ENCODE results near the gene GPR37. TPM values are rescaled to one million over a fixed set of nuclear protein-coding genes. Genes with fewer than 3 reads are reported as not detected.
A peak's percentile ranks its signal among the peaks of the same experiment; 100 is the strongest.

GPR37 gene
- total RNA-seq, 1 experiment from 2014 or later, result 0.30 TPM

- no peak overlapping the region for H3K27ac ChIP-seq
- no peaks in the 10 kb centered on the region for H3K27me3 ChIP-seq
- no peak overlapping the region for H3K4me3 ChIP-seq
- no peaks in the 10 kb centered on the region for H3K4me1 ChIP-seq
- H3K36me3 ChIP-seq, result no peaks in the 10 kb centered on the region
- no peak for DNase-seq
- H3K9me3 ChIP-seq (replicated peaks), result no peaks in the 10 kb centered on the region
Measured at GRCh38 chr7:124724507-124725192, 40.9 kb downstream of the GPR37 start.

GRCh38 chr7:124724079-124724478 is 41.5 kb downstream of the GPR37 start:
- Histone ChIP-seq H3K9me3 (replicated peaks) (no peaks in the 10 kb centered on the region), H3K27ac (no peak overlapping the region), H3K4me1 (no peaks in the 10 kb centered on the region), H3K4me3 (no peak overlapping the region), H3K36me3 (no peaks in the 10 kb centered on the region), H3K27me3 (no peaks in the 10 kb centered on the region)
- DNase-seq, result no peak

DNA sequence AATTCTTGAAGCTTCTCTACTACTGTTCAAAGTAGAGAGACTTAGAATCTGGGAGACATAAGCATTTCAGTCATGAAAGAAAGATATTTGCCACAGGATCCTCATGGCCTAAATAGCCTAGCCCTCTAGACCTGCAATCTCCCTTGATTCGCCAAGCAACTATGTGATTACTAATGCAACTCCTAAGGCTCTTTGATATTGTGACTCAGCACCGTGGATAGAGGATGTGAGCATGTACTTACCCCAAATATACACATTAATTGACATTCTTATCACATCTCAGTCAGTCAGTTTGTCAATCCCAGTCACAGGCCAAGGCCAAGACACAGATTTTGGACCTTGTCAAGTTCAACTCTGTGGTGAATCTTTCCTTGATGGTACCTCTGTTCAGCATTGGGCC is 42.6 kb downstream of the GPR37 start:
- H3K9me3 ChIP-seq (replicated peaks), result no peaks in the 10 kb centered on the region
- H3K4me1 ChIP-seq, result no peaks in the 10 kb centered on the region
- DNase-seq, result no peak
- H3K27ac ChIP-seq, result no peak overlapping the region
- H3K27me3 ChIP-seq, result no peaks in the 10 kb centered on the region
- H3K36me3 ChIP-seq, result no peaks in the 10 kb centered on the region
- no peak overlapping the region for H3K4me3 ChIP-seq

- H3K27me3 ChIP-seq, result no peaks in the 10 kb centered on the region
- no peaks in the 10 kb centered on the region for H3K4me1 ChIP-seq
- no peaks in the 10 kb centered on the region for H3K9me3 ChIP-seq (replicated peaks)
- no peak overlapping the region for H3K27ac ChIP-seq
- no peaks in the 10 kb centered on the region for H3K36me3 ChIP-seq
- H3K4me3 ChIP-seq, result no peak overlapping the region
- DNase-seq, result no peak
Measured at GRCh38 chr7:124722292-124722691, 43.3 kb downstream of the GPR37 start.

- no peak for DNase-seq
Measured at GRCh38 chr7:124720195-124720594, 45.4 kb downstream of the GPR37 start.

GRCh38 chr7:124718032-124718766 is 47.4 kb downstream of the GPR37 start:
- no peak overlapping the region for H3K4me3 ChIP-seq
- no peaks in the 10 kb centered on the region for H3K4me1 ChIP-seq
- no peaks in the 10 kb centered on the region for H3K27me3 ChIP-seq
- no peaks in the 10 kb centered on the region for H3K36me3 ChIP-seq
- no peak for DNase-seq
- no peak overlapping the region for H3K27ac ChIP-seq
- H3K9me3 ChIP-seq (replicated peaks), result no peaks in the 10 kb centered on the region

More at GRCh38 chr7:124720195-124720594, 45.4 kb downstream of the GPR37 start:
- H3K9me3 ChIP-seq (replicated peaks), result no peaks in the 10 kb centered on the region
- H3K4me3 ChIP-seq, result no peak overlapping the region
- no peaks in the 10 kb centered on the region for H3K4me1 ChIP-seq
- H3K27me3 ChIP-seq, result no peaks in the 10 kb centered on the region
- H3K27ac ChIP-seq, result no peak overlapping the region
- H3K36me3 ChIP-seq, result no peaks in the 10 kb centered on the region

- no peak overlapping the region for H3K27ac ChIP-seq
- no peak for DNase-seq
- H3K9me3 ChIP-seq (replicated peaks), result no peaks in the 10 kb centered on the region
- no peaks in the 10 kb centered on the region for H3K4me1 ChIP-seq
- H3K36me3 ChIP-seq, result no peaks in the 10 kb centered on the region
- no peaks in the 10 kb centered on the region for H3K27me3 ChIP-seq
- H3K4me3 ChIP-seq, result no peak overlapping the region
Measured at GRCh38 chr7:124716894-124717293, 48.7 kb downstream of the GPR37 start.

DNA sequence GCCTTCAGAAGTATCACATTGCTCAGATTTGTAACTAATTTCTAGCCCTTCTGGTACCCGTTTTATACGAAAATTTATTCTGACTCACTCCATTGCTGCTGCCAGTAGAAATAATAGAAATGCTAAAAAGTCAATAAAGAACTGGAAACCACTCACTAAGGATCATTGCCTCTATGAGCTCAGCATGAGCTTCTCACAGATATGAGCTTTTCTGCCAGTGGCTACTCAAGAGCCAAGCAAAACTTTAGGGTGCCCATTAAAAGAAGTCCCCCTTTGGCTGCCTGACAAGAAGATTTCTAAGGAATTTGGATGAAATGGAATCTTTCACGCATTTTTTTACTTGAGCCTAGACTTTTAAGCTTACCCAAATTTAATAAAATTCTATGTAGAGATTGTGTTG is 52.5 kb downstream of the GPR37 start:
- no peak for DNase-seq

GRCh38 chr7:124712017-124712416 is 53.6 kb downstream of the GPR37 start:
- no peaks in the 10 kb centered on the region for H3K36me3 ChIP-seq
- no peaks in the 10 kb centered on the region for H3K4me1 ChIP-seq
- peaks cover 7% of the 10 kb centered on the region; the same call in 1 of the 2 replicates for H3K9me3 ChIP-seq (replicated peaks)
- H3K4me3 ChIP-seq, result no peak overlapping the region
- no peak overlapping the region for H3K27ac ChIP-seq
- H3K27me3 ChIP-seq, result no peaks in the 10 kb centered on the region
- no peak for DNase-seq

More for the DNA sequence above, 52.5 kb downstream of the GPR37 start:
- H3K27me3 ChIP-seq, result no peaks in the 10 kb centered on the region
- H3K4me3 ChIP-seq, result no peak overlapping the region
- H3K4me1 ChIP-seq, result no peaks in the 10 kb centered on the region
- H3K9me3 ChIP-seq (replicated peaks), result no peaks in the 10 kb centered on the region
- H3K27ac ChIP-seq, result no peak overlapping the region
- no peaks in the 10 kb centered on the region for H3K36me3 ChIP-seq

GRCh38 chr7:124702385-124702784 is 63.2 kb downstream of the GPR37 start:
- H3K27ac ChIP-seq, result no peak overlapping the region
- peaks cover 4% of the 10 kb centered on the region; the same call in 1 of the 2 replicates for H3K9me3 ChIP-seq (replicated peaks)
- no peaks in the 10 kb centered on the region for H3K36me3 ChIP-seq
- no peak for DNase-seq
- H3K4me1 ChIP-seq, result no peaks in the 10 kb centered on the region
- no peak overlapping the region for H3K4me3 ChIP-seq
- H3K27me3 ChIP-seq, result no peaks in the 10 kb centered on the region

DNA sequence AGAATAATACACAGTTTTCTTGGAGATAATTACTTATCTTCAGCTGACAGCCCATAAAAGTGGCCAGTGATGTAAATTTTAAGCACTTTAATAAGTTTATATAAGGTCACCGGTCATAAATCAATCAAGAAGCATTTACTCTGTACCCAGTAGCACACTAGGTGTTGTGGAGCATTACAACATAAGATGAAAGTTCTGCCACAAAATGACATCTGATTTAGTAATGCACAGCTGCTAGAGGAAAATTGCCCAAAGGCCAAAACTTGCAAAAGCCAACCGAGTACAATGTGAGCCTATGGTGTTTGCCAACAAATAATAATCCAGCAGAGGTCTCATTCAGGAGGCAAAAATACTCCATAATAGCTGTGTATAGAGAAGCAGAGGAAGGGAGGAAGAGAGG is 63.6 kb downstream of the GPR37 start:
- Histone ChIP-seq H3K36me3 (no peaks in the 10 kb centered on the region), H3K9me3 (replicated peaks) (no peaks in the 10 kb centered on the region), H3K27ac (no peak overlapping the region), H3K27me3 (no peaks in the 10 kb centered on the region), H3K4me1 (no peaks in the 10 kb centered on the region), H3K4me3 (no peak overlapping the region)
- peak in 1 of 2 experiments; percentile 29 for DNase-seq

- Histone ChIP-seq H3K27ac (no peak overlapping the region), H3K36me3 (no peaks in the 10 kb centered on the region), H3K4me1 (no peaks in the 10 kb centered on the region), H3K4me3 (no peak overlapping the region), H3K27me3 (no peaks in the 10 kb centered on the region), H3K9me3 (replicated peaks) (no peaks in the 10 kb centered on the region)
- DNase-seq, result no peak
Measured at GRCh38 chr7:124700655-124701054, 64.9 kb downstream of the GPR37 start.

GRCh38 chr7:124698964-124699363 is 66.6 kb downstream of the GPR37 start:
- Histone ChIP-seq H3K4me3 (no peak overlapping the region), H3K27me3 (no peaks in the 10 kb centered on the region), H3K27ac (no peak overlapping the region), H3K4me1 (no peaks in the 10 kb centered on the region), H3K9me3 (replicated peaks) (no peaks in the 10 kb centered on the region), H3K36me3 (no peaks in the 10 kb centered on the region)
- DNase-seq, result no peak

DNA sequence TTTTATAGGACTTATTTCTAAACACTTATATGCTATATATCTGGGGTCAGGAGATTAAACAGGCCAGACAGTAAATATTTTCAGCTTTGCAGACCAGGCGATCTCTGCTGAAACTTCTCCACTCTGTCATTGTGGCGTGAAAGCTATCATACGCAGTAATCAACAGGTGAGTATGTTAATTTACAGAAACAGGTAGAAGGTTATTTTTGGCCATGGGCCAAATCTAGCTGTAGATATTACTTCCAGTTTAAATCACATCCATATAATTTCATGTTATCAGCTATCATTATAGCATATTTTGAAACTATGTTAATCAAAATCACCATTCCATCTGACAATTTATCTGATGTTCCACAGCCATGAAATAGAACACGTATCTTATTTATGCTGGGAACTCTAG is 67.8 kb downstream of the GPR37 start:
- H3K27ac ChIP-seq, result no peak overlapping the region
- DNase-seq, result no peak
- no peaks in the 10 kb centered on the region for H3K4me1 ChIP-seq
- H3K36me3 ChIP-seq, result no peaks in the 10 kb centered on the region
- no peaks in the 10 kb centered on the region for H3K27me3 ChIP-seq
- no peaks in the 10 kb centered on the region for H3K9me3 ChIP-seq (replicated peaks)
- no peak overlapping the region for H3K4me3 ChIP-seq
